TTC549 (cell line): Measurements from ENCODE around the gene EPHA4.

ENCODE experiments used
- FAIRE-seq: peaks from 2 replicates; lab custom pipeline; 2012; peaks lifted over from hg19 to GRCh38; lab: Jason Lieb, UNC

EPHA4 gene

DNA sequence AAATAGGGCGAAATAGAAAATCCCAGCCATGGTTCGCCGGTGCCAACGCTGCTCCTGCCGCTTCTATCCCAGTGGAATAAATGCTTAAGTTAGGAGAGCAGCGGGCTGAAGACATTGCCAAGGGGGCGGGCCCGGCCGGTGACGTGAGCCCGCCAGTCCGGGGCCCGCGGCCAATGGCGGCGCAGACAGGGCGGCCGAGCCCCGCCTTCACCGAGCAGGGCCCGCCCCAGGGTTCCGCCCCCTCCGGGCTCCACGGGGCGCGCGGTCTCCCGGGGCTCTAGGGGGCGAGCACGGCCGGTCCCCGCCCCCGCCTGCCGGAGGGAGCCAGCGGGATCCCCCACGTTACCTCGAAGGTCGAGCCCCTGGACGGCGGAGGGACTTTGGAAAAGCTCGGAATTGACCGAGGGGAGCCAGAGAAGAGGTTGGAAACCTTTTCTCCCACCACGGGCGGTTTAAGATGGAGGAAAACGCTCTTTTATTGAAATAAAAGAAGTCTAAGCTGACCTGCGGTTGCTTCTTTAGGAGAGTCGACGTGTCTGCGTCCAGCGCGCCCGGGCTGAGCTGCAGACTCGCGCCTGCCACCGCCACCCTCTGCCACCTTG, at the start of gene EPHA4:
EPHA4 (minus strand) TSS at position 86 of the 602 bp plus-strand sequence; CDS start at position 30, 56 bp downstream.
- FAIRE-seq = no peak

DNA sequence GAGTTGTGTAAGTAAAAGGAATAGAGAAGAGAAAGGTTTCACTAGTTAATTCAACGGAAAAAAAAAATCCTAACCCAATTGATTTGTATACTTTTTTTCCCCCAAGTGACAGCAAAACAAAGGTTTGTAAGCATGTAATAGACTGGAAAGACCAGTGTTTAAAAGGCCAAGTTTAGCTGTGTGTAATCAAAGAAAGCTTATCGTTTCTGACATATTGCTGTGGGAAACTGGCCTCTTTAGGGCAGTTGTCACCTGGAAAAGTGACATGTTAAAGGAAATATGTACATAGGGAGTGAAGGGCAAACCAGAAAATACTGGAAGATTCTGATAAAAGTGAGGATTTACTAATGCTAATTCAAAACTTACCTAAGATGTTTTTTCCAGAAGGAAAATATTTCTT, 45.9 kb upstream of the EPHA4 start:
- FAIRE-seq = no peak

DNA sequence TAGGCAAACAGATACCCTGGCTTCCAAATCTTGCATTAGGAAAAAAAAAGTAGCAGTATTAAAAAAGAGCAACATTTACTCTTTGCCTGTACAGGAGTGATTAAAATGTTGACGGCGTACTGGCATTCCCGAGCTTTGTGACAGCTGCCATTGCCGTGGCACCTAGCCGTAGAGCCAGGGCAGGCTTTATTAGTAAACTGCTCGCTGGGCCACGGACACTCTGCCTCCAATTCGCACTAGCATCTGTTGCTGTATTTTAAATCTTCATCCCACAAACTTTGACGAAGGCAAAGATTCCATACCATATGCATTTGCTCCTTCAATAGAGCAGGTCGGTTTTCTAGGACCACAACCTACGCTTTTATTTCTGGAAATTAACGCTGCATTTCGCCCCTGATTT, 44.5 kb upstream of the EPHA4 start:
- no peak for FAIRE-seq

DNA sequence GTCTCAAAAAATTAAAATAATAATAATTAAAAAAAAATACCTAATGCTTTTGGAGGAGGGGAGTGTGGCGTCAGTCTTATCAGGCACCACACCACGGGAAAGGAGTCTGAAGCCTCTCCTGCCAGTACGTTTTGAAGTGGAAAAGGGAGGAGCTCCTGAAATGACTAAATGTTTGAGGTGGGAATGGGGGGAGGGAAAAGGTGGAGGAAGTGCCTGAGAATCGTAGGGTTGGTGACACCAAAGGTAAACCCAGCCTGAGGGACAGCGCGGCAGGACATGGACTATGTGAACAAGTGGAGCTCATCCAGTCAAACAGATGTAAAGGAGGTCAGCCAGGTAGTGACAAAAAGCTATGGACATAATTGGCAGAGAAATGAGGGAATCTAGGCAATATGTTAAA, 42.2 kb upstream of the EPHA4 start:
- no peak for FAIRE-seq

DNA sequence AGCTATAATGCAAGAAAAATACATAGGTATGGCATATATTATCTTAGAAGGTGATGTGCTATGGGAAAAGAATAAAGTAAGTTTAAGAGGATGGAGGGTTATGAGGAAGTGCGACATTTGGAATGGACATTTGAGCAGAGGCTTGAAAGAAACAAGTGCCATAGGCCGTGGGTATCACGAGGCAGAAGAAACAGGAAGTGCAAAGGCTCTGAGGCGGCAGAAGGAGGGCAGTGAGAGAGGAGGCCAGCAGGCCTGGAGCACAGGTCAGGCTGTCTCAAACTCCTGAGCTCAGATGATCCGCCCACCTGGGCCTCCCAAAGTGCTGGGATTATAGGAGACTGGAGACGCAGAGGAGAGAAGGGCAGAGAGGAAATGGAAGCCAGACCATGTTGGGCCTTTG, 40.7 kb upstream of the EPHA4 start:
- FAIRE-seq = no peak

DNA sequence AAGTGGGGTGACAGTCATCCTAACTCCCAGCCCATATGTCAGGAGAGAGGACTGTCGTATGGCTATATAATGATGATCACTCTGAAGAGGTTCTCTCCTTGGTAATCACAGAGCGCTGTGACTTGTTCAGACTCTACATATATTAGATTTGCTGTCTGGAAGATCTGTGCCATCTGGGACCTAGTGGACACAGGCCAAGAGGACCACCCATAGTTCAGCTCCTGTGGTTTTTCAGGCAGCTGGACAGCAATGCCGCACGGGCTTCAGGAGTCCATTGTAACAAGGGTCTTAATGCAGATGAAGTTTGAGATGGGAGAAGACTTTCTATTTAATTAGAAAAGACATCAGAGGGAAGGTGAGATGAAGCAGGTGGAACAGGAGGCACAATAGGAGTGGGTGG, 40.1 kb upstream of the EPHA4 start:
- no peak for FAIRE-seq

DNA sequence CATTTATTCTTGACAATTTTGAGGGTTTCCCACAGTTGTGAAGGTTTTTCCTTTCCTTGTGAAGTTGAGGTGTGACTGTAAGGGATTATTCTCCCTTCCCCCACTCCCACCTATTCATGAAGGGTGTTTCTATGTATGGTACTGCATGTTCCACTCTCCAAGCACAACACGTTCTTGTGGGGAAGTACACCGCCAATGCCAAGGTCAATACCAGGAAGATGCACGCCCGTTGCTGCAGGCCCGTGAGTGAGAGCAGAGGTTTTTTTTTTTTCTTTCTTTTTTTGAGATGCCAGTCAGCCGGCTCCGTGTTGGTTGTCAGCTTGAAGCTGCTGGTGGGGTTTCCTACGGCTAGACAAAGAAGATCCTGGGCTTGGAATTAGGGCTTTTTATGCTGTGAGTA, 38.6 kb upstream of the EPHA4 start:
- no peak for FAIRE-seq

DNA sequence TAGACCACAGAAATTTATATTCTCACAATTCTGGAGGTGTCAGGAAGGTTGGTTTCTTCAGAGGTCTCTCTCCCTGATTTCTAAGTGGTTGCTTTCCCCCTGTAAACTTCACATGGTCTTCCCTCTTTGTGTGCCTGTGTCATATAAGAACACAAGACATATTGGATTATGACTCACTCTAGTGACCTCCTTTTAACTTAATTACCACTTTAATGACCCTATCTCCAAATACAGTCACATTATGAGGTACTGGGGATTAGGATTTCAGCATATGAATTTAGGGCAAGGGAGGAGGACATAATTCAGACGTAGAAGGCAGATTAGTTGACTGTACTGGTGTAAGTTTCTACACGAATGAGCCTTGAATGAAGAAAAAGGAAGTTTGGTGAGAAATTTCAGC, 38.2 kb upstream of the EPHA4 start:
- no peak for FAIRE-seq

DNA sequence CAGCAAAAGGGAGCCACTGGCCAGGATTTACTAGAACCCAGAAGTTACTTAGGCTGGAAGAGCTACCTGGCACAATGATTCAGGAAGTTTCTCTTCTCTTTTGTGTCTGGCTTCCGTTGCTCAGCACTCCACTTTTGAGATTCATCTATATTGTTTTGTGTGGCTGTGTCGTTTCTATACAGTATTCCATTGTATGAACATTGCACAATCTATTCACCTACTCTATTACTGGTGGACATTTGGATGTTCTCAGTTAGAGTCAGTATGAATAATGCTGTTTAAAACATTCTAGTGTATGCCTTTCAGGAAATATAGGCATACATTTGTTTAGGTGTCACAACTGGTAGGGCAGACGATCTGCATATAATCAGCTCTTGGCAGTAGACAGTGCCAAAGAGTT, 36.3 kb upstream of the EPHA4 start:
- FAIRE-seq = no peak

DNA sequence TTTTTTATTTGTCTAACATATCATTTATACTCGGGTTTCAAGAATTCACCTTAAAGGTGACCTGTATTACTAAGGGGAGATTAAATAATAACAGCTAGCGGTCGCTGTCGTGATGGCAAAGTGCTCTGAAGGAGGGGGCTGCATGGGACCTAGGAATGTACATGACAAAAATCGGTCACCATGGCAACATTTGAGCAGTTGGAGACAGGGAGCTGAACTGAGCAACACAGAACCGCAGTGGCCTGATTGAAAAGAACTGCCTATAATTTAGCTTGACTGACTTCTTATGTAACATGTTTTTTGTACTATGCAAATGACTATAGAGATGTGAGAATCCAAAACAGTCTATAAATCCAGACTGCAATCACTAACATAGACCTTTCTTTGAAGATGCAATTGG, 34.3 kb upstream of the EPHA4 start:
- FAIRE-seq = no peak

DNA sequence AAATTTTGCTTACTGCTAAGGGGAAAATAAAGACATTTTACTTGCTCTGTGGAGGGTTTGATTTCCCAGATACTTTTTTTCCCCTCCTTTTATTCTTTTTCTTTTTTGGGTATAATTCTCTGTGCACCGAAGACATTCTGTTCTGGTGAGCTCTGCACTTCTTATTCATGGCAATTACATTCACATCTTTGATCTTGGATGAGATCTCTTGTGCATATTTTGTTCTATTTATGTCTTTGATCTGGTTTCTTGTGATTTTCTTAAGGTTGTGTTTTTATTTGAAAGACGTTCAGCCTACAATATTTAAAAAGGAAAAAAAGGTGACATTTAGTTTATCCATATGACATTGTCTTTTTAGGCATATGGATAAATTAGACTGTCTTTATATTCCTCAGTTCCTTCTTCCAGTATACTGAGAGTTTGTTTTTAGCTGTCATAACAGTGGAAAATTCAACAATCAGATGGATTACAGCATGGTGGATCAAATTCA, 33.7 kb upstream of the EPHA4 start:
- FAIRE-seq = no peak

DNA sequence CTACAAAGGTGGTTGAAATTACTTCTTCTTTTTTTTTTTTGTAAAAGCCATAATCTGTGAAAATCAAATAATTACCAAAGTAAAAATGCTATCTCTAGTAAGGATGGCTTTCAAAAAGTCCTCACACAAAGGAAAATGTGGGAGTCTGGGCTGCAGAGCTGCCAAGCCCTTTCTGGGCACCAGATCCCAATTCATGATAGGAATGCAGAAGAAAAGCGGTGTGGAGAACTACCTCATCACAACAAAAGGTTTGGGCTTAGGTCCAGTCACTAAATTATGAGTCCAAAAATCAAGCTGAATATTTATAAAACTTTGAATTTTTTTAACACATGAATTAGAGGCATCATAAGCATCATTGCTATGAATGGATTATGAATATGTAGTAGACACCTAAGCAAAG, 30.8 kb upstream of the EPHA4 start:
- no peak for FAIRE-seq

DNA sequence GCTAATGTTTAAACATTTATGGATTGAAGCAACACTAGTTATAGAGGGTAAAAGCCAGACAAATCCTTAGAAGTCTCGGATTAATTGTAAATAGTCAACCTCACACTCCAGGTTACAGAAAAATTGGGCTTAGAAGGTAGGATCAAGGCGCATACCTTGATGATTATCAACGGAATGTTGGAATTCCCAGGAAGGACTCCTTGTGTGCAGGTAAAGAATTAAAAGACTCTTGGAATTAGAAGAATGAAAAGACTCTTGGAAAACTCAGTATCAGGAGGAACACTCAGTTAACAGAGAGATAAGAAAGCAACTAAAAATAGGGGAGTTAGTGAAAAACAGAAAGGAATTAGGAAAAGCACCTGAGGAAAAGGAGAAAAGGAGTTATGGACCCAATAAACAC, 29.3 kb upstream of the EPHA4 start:
- FAIRE-seq = no peak

DNA sequence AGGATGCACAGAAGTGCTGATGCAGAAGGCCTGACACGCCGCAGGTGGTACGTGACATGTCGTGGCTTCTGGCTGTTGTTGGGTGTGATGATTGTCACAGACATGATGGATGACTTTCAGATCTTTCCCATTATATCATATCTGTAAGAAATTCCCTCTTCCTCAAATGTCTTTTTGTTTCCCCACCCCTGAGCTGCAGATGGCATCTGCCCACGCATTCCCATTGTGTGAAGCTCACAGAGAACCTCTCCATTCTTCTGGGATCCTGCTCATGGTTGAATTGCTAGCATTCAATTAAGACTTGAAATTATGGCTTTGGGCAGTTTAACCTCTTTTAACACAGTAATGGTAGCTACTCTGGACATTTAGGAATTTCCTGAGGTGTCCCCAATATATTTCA, 28.3 kb upstream of the EPHA4 start:
- FAIRE-seq = no peak

DNA sequence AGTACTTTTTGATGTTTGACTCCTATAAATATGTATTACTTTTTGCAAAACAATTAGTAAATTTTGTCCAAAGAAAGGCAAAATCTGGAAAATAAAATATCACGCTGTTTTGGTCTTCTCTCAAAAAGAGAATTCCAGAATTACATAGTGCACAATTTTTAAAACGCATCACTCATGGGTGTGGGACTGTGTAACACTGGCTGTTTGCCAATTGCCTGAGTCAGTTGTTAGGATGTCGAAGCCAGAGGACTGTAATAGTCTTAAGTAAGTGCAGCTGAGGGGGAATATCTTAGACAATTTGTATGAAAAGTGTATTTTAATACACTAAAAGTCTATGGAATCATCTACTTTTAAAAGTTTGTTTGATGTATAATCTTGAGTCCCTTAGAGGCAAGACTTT, 24.1 kb upstream of the EPHA4 start:
- no peak for FAIRE-seq

DNA sequence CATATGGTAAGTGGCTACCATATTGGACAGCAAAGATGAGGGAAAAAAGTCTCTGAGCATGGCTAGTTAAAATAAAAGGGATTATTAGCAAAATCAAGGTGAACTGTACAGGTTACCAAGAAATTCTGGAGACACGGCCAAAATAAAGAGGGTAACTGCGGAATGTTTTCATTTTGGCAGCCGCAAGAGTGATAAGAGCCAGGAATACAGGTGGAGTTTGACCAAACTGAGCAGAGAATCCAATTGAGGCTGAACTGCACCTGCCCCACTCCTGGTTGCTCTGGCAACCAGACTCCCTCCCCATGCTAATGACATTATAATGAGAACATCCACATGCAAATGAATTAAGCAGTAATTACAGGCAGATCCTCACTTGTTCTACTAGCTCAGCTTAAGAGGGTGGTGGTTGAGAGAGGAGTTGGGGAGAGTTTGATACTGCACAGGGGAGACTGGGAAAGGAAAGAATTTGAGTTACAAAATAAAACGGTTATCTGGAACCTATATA, 18.8 kb upstream of the EPHA4 start:
- no peak for FAIRE-seq

DNA sequence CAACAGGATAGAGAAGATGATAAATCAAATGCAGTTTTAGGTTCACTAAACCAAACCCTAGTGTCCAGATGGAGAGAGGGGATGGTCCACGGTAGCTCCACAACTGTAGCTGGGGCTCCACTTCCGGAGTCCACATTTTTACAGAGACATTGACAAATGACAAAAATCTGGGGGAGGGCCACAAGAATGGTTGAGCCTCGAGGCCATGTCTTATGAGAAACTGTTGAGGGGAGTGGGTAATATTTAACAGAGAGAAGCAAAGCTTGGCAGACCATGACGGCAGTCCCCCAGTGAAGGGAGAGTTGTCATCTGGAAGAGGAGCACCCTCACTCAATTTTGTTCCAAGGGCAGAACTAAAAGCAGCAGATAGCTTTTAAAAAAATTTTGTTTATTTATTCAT, 17.6 kb upstream of the EPHA4 start:
- no peak for FAIRE-seq

DNA sequence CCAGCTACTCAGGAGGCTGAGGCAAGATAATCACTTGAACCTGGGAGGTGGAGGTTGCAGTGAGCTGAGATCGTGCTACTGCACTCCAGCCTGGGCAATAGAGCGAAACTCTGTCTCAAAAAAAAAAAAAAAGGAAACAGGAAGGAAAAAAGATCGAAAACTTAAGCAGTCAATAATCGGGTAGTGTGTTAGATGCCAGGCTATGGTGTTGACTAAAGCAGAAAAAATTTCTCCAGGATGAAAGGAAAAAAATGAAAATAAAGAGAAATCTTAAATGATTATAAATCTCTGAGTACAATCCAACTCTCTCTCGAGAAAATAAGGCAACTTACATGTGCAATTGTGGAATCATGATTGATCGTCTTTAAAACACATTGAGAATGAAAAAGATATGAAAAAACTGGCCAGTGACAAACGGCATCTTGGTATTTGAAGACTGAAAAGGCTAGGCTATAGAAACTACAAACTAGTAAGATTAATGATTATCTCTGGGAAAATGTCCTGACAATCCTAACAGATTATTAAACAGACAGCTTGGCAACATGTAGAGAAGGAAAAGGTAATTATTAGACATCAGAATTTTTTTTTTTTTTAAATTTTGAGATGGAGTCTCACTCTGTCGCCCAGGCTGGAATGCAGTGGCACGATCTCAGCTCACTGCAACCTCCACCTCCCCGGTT, 16.3 kb upstream of the EPHA4 start:
- no peak for FAIRE-seq

DNA sequence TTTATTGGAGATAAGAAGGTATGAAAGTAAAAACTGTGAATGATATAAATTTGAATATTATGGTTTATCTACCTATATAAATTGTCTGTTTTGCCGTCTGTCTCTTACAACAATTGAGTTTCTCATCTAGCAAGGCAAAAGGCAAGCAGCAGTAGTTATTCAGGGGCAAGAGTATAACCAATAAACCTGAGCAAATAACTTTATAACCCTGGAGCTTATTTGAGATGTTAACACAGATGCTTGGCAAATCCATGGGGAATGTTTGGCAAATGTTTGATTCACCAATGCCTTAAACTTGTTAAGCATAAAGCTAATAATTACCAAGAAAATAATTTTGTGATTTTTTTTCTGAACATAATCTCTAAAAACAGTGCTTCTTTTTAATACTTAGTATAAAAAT, 9.9 kb upstream of the EPHA4 start:
- no peak for FAIRE-seq

DNA sequence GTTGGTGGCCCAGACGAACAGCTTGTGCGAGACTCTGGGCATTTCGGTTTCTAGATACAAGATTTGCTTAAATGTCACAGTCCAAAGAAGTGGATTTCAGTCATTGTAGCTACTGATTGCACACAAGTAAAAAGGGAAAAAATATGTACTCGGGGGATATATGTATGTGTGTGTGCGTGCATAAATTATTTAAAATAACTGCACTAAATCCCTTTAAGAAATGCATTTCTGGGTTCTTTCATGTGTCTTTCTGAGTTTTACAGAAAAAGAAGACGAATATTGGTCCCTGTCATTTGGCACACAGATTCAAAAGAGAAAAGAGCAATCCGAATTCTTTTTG, 2.1 kb upstream of the EPHA4 start:
- FAIRE-seq = no peak

DNA sequence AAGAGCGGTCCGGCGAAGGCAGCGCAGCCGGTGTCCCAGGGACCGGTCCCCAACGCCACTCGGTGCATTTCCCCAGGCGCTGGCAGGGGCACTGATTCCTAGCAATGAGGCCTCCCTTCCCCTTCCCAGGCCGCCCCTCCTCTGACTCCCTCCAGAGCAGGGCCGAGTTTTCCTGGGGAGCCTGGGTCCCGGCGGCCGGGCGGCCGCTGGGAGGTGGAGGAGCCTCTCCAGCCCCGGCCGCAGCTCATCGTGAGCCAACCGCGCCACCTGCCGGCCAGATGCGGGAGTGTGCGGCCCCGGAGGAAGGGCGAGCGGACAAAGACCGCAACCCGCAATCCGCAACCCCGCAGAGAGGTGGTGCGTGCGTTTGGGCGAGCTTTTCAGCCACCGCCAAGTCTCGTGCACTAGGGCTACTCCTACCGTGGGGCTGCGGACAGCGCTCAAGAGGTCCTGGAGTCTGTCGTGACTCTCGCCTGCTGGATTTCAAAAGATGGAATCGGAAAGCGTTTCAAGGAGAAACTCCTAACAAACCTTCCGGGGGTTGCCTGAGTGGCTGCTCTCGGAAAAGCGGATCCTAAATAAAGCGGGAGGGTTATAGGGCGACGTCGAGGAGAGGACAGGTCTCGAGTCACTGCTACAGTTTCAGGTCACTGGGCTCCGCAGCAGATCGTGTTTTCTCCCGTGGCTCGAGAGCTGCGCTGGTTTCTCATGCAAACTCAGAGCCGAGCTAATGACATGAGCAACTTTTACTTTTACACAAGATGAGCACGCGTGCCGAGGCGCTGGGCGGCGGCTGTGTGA, 1.5 kb upstream of the EPHA4 start:
- FAIRE-seq = no peak

DNA sequence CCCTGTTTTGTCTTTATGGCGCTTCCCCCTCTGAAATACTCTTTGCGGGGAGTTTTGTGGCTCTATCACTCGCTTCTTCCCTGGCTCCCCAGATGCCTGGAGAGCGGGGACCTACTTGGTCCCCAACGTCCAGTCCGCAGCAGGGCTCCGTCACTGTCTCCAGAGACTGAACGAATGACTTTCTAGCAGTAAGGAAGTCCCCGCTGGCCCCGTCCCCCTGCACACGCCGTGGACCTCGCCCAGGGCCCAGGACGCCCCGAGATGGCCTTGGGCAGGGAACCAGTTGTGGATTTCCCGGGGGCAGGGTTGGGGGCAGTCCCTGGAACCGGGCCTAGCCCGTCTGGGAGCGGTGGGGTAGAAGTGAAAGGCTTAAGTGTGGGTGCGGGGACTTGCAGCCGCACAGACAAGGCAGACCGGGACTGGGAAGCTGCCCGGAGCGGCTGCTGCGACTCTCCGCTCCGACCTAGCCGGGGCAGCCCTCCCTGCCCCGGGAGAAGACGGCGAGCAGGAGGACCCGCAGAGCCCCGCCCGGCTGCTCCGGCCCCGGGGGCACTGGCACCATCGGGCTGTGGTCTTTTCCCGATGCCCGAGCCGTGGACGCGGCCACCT, 821 bp upstream of the EPHA4 start:
- FAIRE-seq = no peak
